Glomerular visceral epithelial cell (primary cell): ENCODE results near the gene GORASP2.
A peak's percentile ranks its signal among the peaks of the same experiment; 100 is the strongest.

Experiments
- DNase-seq: peaks from one replicate; pipeline ENCODE4 v3.0.0-alpha.2; 2016; ENCODE audit errors: extremely low spot score

Gene GORASP2

DNA sequence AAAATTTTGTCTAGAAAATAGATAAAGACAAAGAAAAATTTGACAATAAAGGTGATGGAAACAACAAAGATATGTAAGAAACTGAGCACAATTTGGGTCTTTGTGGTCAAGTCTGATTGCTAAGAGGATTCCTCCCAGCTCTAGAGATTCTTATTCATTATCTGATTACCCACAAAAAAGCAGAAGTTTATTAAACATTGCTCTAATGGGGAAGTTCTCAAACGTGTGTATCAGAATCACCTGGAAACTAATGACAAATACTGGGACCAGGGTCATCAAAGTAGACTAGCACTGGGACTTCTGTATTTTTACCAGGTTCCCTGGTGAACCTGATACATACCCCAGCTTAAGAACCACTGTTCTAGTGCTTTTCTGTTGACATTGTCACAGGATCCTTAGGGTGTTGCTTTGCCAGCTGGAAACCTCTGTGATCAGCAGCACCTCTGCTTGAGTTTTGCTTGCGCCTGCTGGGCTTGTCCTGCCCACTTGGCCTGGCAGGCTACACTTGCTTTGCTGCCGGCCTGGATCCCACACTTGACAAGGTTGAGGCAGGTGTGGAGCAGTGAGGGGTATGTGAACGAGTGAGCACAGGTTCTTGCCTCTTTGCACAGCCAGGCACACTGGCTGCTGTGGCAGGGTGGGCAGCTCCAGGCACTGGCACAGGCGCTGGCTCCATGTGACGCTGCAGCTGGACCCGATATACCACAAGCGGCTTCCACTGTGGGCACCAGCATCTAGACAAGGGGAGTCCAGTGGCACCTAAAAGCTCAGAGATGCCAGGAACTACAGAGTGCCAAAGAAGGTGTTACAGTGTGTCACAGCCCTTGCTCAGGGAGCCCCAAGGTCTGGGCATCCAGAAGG lies 6.2 kb upstream of the GORASP2 start:
- DNase-seq: no peak

DNA sequence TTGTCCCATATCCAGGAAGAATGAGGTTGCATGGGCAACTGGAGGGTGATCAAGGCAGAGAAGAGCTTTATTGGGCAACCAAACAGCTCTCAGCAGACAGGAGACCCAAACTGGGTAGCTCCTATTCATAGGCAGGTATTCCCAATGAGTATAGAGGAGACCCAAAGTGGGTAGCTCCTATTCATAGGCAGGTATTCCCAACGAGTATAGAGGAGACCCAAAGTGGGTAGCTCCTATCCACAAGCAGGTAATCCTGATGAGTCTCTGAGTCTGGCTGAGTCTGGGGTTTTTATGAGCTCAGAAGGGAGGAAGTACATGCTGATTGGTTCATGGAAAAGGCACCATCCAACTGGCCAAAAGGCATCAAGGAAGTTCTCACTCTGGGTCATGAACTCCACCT lies 5.3 kb upstream of the GORASP2 start:
- no peak for DNase-seq

- peak; percentile 62 for DNase-seq
These were observed 4.1 kb upstream of the GORASP2 start for GRCh38 chr2:170924969-170925368.

GRCh38 chr2:170925923-170926322 lies 3.1 kb upstream of the GORASP2 start:
- DNase-seq: no peak

DNA sequence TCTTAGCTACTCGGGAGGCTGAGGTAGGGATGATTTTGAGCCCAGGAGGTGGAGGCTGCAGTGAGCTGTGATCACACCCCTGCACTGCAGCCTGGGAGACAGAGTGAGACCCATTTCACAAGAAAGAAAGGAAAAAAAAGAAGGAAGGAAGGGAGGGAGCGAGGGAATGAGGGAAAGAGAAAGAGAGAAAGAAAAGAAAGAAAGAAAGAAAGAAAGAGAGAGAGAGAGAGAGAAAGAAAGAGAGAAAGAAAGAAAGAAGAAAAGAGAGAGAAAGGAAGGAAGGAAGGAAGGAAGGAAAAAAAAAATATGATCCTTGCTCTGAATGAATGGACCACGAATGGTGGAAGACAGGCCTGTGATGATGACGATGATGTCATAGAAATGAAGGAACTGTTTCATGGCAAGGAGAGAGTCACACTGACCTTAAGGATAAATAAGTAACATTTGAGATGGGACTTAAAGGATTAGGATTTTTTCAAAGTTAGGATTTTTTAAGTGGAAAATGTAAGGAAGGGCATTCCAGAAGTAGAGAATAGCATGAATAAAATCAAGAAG lies 2.2 kb upstream of the GORASP2 start:
- no peak for DNase-seq

DNA sequence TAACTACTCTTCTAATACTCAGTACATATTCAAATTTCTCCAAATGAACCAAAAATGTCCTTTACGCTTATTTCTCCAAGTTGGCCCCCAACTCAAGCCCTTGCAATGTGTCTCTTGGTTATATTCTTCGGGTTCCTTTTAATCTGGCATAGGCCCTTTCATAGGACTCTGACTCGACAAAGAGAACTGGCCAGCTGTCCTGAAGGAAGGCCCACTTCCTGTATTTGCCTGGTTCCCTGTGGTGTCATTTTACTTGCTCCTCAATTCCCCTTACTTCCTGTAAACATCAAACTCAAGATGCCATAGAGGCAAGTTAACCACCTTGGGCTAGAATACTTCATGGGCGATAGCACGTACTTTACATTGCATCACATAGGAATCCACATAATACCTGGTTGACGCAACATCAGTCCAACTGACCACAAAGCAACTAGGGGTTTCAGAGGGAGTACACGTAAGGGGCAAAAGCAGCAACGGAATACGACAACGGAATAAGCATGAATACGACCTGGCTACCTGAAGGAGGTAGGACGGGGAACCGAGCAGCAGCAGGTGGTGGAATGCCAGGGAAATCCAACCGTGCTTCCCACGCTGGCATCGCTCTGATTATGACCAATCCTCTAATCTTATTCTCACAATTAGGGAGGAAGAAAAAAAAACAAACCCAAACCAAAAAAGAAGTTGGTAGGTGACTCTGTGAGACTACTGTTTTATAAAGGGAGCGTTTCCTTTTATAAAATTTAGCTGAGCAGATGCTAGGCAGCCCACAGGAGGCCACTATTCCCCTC lies 823 bp upstream of the GORASP2 start:
- peak; percentile 54 for DNase-seq

DNA sequence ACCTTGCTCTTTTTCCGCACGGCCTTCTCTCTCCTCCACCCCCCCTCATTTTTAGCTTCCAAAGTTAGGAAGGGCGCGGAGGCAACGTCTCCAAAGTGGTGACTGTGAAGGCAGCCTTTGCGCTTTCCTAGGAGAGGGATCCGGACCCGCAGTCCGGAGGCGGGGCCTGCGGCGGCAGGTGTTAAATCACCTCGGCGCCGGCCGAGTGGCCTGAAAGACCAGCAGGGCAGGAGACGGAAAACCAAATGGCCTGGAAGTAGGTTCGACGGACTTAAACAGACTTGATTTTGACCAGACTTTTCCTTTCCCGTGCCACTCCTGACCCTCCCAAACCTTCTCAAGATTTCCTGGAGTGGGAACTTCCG lies 615 bp downstream of the GORASP2 start:
- peak; percentile 48 for DNase-seq

- DNase-seq: peak; percentile 70
These were observed 1.3 kb downstream of the GORASP2 start for GRCh38 chr2:170930131-170930990.

- DNase-seq: no peak
These were observed 1.9 kb downstream of the GORASP2 start for GRCh38 chr2:170930991-170931266.

DNA sequence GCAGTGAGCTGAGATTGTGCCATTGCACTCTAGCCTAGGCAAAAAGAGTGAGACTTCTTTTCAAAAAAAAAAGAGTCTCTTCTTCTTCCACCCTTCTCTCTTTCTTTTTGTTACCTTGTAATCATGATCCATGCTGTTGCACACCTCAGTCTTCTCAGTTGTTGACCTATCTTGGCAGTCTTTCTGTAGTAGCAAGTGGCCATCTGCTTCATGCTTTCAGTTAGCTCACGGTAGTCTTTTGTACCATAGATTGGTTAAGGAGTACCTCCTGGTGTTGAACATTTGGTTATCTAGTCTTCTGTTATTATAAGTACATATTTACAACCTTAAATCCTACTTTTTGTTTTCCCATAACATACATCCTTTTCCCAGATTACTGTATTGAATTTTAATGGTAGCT lies 3.1 kb downstream of the GORASP2 start:
- no peak for DNase-seq

DNA sequence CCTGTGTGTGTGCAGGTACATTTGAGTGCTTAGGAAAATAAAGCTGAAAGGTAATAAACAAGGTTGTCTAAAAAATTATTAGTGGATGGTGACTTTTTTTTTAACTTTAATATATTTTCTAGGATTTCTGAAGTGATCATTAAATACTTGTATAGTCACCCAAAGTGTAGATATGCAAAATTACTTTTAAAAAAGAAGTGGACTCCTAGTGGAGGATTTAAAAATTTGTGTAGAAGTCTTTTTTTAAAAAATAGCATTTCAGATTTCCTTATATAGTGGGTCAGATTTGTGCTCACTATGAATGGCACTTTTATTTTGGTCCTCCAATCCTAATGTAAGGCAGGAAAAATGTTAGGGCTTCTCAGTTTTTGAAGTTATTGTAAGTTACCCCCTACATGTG lies 3.9 kb downstream of the GORASP2 start:
- DNase-seq: no peak

GRCh38 chr2:170937709-170938379 lies 8.8 kb downstream of the GORASP2 start:
- no peak for DNase-seq

GRCh38 chr2:170940066-170940465 lies 11.0 kb downstream of the GORASP2 start:
- DNase-seq: no peak

DNA sequence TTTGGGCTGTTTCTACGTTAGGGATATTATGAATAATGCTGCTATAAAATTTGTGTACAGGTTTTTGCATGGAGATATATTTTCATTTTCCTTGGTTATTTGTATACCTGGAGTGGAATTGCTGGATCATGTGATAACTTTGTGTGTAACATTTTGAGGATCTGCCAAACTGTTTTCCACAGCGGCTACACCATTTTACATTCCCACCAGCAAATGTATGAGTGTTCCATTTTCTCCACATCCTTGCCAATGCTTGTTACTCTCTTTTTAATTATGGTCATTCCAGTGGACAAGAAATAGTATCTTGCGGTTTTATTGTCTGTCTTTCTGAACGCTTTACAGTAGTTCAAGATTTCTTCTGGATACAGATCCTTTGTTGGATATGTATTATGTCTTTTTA lies 13.6 kb downstream of the GORASP2 start:
- DNase-seq: no peak

- no peak for DNase-seq
These were observed 14.0 kb downstream of the GORASP2 start for GRCh38 chr2:170943041-170943440.

DNA sequence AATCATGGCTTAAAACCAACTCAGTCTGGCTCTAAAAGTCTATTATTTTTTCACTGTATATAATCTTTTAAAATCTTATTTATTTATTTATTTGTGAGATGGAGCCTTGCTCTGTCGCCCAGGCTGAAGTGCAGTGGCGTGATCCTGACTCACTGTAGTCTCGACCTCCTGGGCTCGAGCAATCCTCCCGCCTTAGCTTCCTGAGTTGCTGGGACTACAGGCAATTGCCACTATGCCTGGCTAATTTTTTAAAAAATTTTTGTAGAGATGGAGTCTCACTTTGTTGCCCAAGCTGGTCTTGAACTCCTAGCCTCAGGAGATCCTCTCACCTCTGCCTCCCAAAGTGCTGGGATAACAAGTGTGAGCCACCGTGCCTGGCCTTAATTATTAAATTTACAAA lies 14.5 kb downstream of the GORASP2 start:
- DNase-seq: no peak

DNA sequence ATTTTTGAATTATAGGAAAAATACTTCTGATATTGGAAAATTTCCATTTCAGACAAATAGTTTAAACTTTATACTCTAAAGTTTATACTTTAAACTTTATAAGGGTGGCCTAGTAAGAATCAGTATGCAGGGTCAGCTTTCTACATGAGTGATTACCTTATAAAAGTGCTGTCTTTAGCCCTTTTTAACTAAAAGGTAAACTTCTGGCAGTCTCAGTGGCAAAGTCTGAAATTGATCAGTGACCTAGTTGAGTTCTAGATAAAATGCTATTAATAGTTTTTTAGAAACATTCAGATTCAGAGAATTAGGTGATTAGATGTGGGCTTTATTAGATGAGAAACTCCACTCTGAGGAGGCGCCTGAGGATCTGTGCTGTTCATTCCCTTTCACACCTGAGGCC lies 15.5 kb downstream of the GORASP2 start:
- DNase-seq: no peak

GRCh38 chr2:170949415-170949814 lies 20.4 kb downstream of the GORASP2 start:
- DNase-seq: no peak

DNA sequence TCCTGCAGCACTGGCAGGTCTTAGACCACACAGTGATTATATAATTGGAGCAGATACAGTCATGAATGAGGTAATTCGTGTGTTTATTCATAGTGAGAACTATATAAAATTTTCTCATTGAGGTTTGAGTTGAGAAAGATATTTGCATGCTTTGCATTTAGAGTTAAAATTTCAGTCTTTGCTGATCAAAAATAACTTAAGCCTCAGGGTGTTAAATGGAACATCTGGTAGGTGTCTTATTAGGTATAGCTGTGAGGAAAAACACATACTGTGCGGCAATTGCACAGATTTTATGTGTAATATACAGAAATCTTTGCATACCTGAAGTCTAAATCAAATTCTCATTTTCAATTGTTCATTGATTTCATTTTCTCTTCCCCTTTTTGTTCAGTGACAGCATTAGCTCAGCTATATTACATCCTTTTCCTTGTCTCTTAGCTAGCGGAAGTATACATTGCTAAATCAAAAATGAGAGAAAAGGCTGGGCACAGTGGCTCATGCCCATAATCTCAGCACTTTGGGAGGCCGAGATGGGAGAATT lies 21.2 kb downstream of the GORASP2 start:
- no peak for DNase-seq

DNA sequence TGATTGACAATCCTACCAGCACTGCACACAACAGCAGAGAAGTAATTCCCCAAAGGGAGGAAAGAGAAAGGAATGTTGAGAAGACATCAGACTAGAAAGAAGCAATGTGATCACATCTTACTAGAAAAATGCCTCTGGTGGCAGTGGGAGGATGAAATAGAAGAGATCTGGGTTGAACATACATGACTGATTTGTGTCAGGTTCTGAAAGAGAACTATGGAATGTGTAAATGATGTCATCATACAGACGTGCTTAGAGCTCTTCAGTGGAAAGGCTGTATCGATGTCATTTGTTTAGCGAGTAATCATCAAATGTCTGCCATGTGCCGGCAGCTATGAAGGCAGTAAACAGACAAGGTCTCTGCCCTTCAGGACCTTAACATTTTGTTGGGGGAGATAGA lies 24.9 kb downstream of the GORASP2 start:
- no peak for DNase-seq

DNA sequence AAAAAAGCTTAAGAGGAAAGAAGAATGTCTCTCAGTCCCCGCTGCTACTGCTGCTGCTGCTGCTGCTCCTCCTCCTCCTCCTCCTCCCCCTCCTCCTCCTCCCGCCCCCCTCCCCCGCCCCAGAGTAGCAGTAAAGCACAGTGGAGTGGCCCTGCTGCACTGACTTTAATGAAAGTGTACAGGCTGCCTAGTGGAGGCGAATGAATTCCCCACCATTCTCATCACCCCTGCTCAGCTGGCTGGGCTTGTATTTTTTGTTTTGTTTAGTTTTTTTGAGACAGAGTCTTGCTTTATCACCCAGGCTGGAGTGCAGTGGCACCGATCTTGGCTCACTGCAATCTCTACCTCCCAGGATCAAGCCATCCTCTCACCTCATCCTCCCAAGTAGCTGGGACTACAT lies 34.3 kb downstream of the GORASP2 start:
- no peak for DNase-seq
